Gastrocnemius medialis (tissue), 4 donors: Measurements from ENCODE around the gene C10orf95.

ENCODE experiments used
- CTCF ChIP-seq, 5 experiments: fragments of 450-650 bp in 3 of 5; fragments of 200-600 bp in 2 of 5; sonication (generic) in 2 of 5; IDR thresholded peaks in 4 of 5; conservative IDR thresholded peaks in 1 of 5; 1 replicate in 4 of 5; 2 replicates in 1 of 5; pipeline ENCODE4 v1.5.1; 2016 to 2019; ENCODE audit warnings: antibody characterized with exemption in 5 of 5, mild to moderate bottlenecking in 3 of 5, moderate library complexity in 3 of 5
- POLR2A ChIP-seq, 2 donors: fragments of 450-650 bp; IDR thresholded peaks; one replicate each; pipeline ENCODE4 v1.6.1; 2017; ENCODE audit warnings: antibody characterized with exemption in 2 of 2, mild to moderate bottlenecking in 2 of 2, moderate library complexity in 2 of 2

- TF ChIP-seq CTCF (IDR thresholded peaks at IDR 0.05 in 4 of 5, conservative IDR thresholded peaks at IDR 0.05 in 1 of 5) (no peak), POLR2A (IDR thresholded peaks at IDR 0.05) (no peak)
Measured at GRCh38 chr10:102465466-102465865, 14.1 kb upstream of the C10orf95 start.
